BJ (cell line): ENCODE results near the gene LEMD1. TPM values are rescaled to one million over a fixed set of nuclear protein-coding genes. Genes with fewer than 3 reads are reported as not detected.

Experiments used
- CTCF ChIA-PET: fragments of 350-600 bp; formaldehyde crosslinking; extraction: SDS; loops from one replicate; lab custom pipeline; 2021; ENCODE audit warnings: antibody characterized with exemption, inconsistent platforms; lab: Yijun Ruan, JAX
- POLR2A ChIA-PET: fragments of 300-600 bp; sonication (Branson Sonifier 250); formaldehyde crosslinking; extraction: SDS; loops from one replicate; lab custom pipeline; 2021; ENCODE audit warnings: antibody characterized with exemption; lab: Charles Lee
- DNase-seq: peaks from one replicate; pipeline ENCODE4 v3.0.0-alpha.2; 2011; ENCODE audit warnings: low read depth
- H3K27me3 ChIP-seq: 2 replicates; pipeline ENCODE4 v1.6.0; 2011; ENCODE audit warnings: low read length; ENCODE audit not compliant: control insufficient read depth, insufficient read depth
- H3K36me3 ChIP-seq: 2 replicates; pipeline ENCODE4 v1.5.1; 2011; ENCODE audit warnings: low read length; ENCODE audit not compliant: control insufficient read depth, insufficient read depth
- H3K4me3 ChIP-seq: 2 replicates; pipeline ENCODE4 v1.5.1; 2011; ENCODE audit warnings: low read depth, mild to moderate bottlenecking, control low read depth, low read length
- CTCF ChIP-seq: IDR thresholded peaks from 2 replicates; pipeline ENCODE4 v1.5.1; 2011; ENCODE audit warnings: low read depth, mild to moderate bottlenecking, control low read depth, inconsistent platforms, low read length, moderate library complexity; ENCODE audit not compliant: insufficient read depth
- polyA plus RNA-seq: library from polyadenylated mRNA; depleted of rRNA; stranded (reverse); fragments of >200 nt; gene quantifications from 2 replicates; pipeline ENCODE4 v1.2.3, GENCODE V29; 2011

Gene LEMD1
- polyA plus RNA-seq, 1 experiment = not detected

GRCh38 chr1:205443585-205444299 lies 21.9 kb upstream of the LEMD1 start:
- no peak for DNase-seq
- Histone ChIP-seq H3K27me3 (peaks cover 32% of the 10 kb centered on the region), H3K4me3 (no peak overlapping the region), H3K36me3 (no peaks in the 10 kb centered on the region)
- CTCF ChIA-PET = interaction anchor here (1.0 to 4.8 kb wide), 4 partner anchors 11 to 90 kb away, joined by 3 to 19 read pairs (median 5); no protein-coding TSS in a partner anchor
- no peak for TF ChIP-seq CTCF
- POLR2A ChIA-PET = no interaction called here

GRCh38 chr1:205442051-205442725 lies 20.3 kb upstream of the LEMD1 start:
- no peaks in the 10 kb centered on the region for H3K36me3 ChIP-seq
- peaks cover 33% of the 10 kb centered on the region for H3K27me3 ChIP-seq
- no peak for DNase-seq
- no peak overlapping the region for H3K4me3 ChIP-seq
- CTCF ChIA-PET = interaction anchor here (0.6 to 4.8 kb wide), 4 partner anchors 12 to 889 kb away, joined by 3 to 19 read pairs (median 7); no protein-coding TSS in a partner anchor
- POLR2A ChIA-PET = no interaction called here
- no peak for TF ChIP-seq CTCF

GRCh38 chr1:205441716-205442050 lies 19.8 kb upstream of the LEMD1 start:
- no peak for TF ChIP-seq CTCF
- Histone ChIP-seq H3K27me3 (peaks cover 34% of the 10 kb centered on the region), H3K36me3 (no peaks in the 10 kb centered on the region), H3K4me3 (no peak overlapping the region)
- ChIA-PET POLR2A (no interaction called here), CTCF (interaction anchor here (0.6 to 4.8 kb wide), 4 partner anchors 12 to 888 kb away, joined by 3 to 19 read pairs (median 7); no protein-coding TSS in a partner anchor)
- no peak for DNase-seq

GRCh38 chr1:205441318-205441633 lies 19.4 kb upstream of the LEMD1 start:
- peaks cover 34% of the 10 kb centered on the region for H3K27me3 ChIP-seq
- POLR2A ChIA-PET = no interaction called here
- DNase-seq = no peak
- no peak overlapping the region for H3K4me3 ChIP-seq
- CTCF ChIA-PET = interaction anchor here (0.6 to 4.8 kb wide), 4 partner anchors 11 to 888 kb away, joined by 3 to 19 read pairs (median 7); no protein-coding TSS in a partner anchor
- no peaks in the 10 kb centered on the region for H3K36me3 ChIP-seq
- TF ChIP-seq CTCF = no peak
